ENCODE data around the gene RFTN1. TPM values are rescaled to one million over a fixed set of nuclear protein-coding genes. Genes with fewer than 3 reads are reported as not detected.

The RFTN1 gene
- total RNA-seq, 1 experiment from 2014 or later, result 0.90 TPM

DNA sequence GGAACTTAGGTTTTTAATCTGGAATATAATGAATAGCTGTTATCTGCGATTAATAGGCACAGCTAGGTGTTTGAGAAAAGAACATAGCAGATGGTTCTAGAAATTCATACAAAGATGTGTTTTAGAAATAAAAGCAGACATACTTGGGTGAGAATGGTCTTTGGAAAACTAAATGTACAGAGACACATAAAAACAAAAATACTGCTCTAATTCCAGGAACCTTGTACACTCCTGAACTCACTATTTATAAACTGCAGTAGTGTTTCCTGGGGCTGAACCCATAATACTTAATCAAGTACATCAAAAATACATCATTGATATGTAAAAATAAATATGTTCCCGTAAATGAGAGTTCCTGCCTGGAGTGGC lies 143.0 kb downstream of the RFTN1 start:
- DNase-seq, result no peak
- Histone ChIP-seq H3K4me3 (ENCODE audit: insufficient read depth, low read depth, low read length) (no peak overlapping the region), H3K27me3 (ENCODE audit: control insufficient read depth, insufficient read depth, low read length) (no peaks in the 10 kb centered on the region), H3K36me3 (replicated peaks; ENCODE audit: control insufficient read depth, insufficient read depth, low read length) (no peaks in the 10 kb centered on the region)

DNA sequence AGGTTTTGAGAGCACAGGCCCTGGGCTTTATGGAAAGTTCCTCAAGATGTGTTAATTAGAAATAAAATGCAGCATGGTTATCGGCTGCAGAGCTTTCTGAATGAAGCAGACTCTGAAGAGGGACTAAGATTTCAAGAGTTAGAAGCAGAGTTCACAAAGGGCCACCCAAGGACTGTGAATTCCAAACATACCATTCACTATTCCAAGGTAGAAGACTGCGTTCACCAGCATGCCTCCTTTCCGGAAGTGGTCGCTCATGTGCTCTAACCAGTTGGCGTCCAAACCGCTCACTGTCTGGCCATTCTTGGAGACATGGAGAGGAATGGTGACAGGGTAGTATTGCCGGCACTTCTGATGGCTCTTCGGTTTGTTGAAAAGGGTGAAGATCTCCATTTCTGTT lies 143.6 kb downstream of the RFTN1 start:
- Histone ChIP-seq H3K27me3 (ENCODE audit: control insufficient read depth, insufficient read depth, low read length) (no peaks in the 10 kb centered on the region), H3K36me3 (replicated peaks; ENCODE audit: control insufficient read depth, insufficient read depth, low read length) (no peaks in the 10 kb centered on the region), H3K4me3 (ENCODE audit: insufficient read depth, low read depth, low read length) (no peak overlapping the region)
- DNase-seq, result peak; percentile 46

DNA sequence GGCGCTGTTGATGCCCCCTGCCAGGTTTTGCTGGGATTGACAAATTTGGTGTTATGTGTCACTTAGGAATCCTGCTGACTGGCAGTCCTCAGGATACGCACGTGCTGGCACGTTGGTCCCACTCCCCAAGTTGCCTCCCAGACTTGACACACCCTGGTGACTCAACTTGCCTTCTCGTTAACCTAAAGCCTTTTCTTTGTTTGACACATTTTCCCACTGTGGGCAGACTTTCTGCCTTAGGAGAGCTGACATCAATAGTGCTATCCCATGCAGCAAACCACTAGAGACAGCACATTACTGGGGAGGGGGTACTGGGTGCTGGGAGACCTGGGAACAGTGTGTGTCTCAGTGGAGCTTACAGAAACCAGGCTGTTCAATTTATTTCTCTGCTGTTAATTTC lies 144.2 kb downstream of the RFTN1 start:
- H3K27me3 ChIP-seq (ENCODE audit: control insufficient read depth, insufficient read depth, low read length), result no peaks in the 10 kb centered on the region
- H3K4me3 ChIP-seq (ENCODE audit: insufficient read depth, low read depth, low read length), result no peak overlapping the region
- H3K36me3 ChIP-seq (replicated peaks; ENCODE audit: control insufficient read depth, insufficient read depth, low read length), result no peaks in the 10 kb centered on the region
- no peak for DNase-seq

DNA sequence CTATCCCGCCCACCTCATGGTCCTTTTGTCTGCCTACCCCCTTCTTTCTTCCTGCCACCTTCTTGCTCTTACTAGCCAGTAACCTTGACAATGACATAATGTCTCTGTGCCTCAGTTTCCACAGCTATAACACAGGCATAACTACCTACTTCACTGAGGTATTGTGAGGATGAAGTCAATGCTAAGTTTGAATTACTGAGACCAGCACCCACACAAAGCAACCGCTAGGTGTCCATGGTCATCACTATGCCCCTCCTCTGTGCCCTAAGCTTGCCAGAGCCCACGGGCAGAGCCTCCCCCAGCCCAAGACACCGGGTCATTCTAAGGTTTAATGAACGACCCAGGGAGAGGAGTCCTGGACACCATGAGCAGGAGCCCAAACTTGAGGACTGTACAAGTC lies 146.9 kb downstream of the RFTN1 start:
- no peaks in the 10 kb centered on the region for H3K36me3 ChIP-seq (replicated peaks; ENCODE audit: control insufficient read depth, insufficient read depth, low read length)
- DNase-seq, result peak; percentile 61
- H3K4me3 ChIP-seq (ENCODE audit: insufficient read depth, low read depth, low read length), result no peak overlapping the region
- no peaks in the 10 kb centered on the region for H3K27me3 ChIP-seq (ENCODE audit: control insufficient read depth, insufficient read depth, low read length)

DNA sequence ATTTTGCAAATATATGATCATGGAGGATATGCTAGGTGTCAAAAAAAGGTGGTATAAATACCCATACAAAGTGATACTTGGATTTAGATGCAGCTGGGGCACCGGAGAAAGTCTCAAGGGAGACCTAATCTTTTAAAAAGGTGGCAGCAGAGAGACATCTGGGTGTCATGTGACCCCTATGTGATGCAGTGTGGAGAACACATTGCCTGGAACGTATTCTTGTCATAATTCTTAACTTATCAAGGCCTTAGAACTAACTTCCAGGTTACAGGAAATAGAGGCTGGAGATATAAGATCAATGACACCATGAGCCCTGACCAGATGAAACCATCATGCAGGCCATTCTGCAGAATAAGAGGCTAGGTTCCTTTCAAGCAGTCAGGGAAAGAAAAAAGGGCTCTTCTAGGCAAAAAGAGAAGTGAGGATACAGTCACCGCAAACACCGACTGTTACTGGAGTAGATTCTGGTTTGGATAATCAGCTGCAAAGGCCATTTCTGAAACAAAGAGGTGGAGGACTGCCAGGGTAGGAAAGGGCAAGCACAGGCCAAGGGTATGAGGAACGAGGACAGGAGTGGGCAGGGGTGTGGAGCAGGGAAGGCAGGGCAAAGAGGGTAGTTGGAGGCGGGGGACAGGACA lies 147.9 kb downstream of the RFTN1 start:
- H3K4me3 ChIP-seq (ENCODE audit: insufficient read depth, low read depth, low read length), result no peak overlapping the region
- no peak for DNase-seq
- no peaks in the 10 kb centered on the region for H3K27me3 ChIP-seq (ENCODE audit: control insufficient read depth, insufficient read depth, low read length)
- no peaks in the 10 kb centered on the region for H3K36me3 ChIP-seq (replicated peaks; ENCODE audit: control insufficient read depth, insufficient read depth, low read length)

DNA sequence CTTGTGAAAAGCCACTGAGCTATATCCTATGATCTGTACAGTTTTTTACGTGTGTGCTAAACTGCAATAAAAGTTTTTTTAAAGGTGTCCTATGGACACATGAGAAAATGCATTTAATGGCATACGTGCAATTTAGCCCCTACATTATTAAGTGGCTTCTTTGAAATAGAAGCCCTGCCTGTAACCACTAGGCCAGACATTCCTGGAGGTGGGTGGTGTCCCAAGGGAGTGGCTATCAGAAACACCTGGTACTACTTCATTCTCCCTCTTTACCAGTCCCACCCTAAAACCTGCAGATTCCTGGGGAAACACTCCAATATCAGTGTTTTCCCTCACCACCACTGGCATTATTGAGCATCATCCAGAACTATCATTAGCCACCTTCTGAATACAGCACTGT lies 148.5 kb downstream of the RFTN1 start:
- H3K36me3 ChIP-seq (replicated peaks; ENCODE audit: control insufficient read depth, insufficient read depth, low read length), result no peaks in the 10 kb centered on the region
- no peak overlapping the region for H3K4me3 ChIP-seq (ENCODE audit: insufficient read depth, low read depth, low read length)
- no peak for DNase-seq
- H3K27me3 ChIP-seq (ENCODE audit: control insufficient read depth, insufficient read depth, low read length), result no peaks in the 10 kb centered on the region

DNA sequence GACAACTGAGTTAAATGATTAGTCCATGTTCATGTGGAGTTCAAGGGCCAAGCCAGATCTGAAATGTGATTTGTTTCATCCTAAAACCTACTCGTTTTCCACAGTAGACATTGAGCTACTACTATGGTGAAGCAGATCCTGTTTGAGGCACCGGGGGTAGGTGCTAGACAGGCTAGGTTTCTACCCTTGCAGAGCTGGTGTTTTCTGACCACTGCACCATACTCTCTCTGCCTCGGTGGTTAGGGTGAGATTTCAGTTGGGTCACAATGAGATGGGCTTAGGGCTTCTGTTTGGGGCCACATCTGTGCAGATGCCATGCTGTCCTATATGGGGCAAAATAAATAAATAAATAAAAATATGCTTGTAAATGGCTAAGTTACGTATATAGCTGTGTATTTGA lies 149.2 kb downstream of the RFTN1 start:
- Histone ChIP-seq H3K27me3 (ENCODE audit: control insufficient read depth, insufficient read depth, low read length) (no peaks in the 10 kb centered on the region), H3K4me3 (ENCODE audit: insufficient read depth, low read depth, low read length) (no peak overlapping the region), H3K36me3 (replicated peaks; ENCODE audit: control insufficient read depth, insufficient read depth, low read length) (no peaks in the 10 kb centered on the region)
- no peak for DNase-seq

DNA sequence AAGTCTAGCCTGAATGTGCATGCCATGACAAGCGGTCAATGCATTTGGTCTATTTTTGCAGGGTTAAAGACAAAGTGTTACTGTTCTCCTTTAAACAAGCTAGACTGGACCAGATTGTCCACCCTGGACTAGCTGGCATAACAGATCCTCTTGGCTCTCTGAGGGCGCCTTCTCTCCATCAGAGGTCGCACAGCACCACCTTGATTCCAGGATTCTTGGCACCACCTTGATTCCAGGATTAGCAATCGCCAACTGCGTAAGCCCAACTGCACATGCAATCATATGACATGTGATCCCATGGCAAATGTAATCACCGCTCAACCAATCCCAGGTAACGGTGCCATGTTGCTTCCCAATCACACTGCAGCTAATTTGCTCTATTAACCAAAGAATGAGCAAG lies 149.9 kb downstream of the RFTN1 start:
- no peak overlapping the region for H3K4me3 ChIP-seq (ENCODE audit: insufficient read depth, low read depth, low read length)
- no peaks in the 10 kb centered on the region for H3K36me3 ChIP-seq (replicated peaks; ENCODE audit: control insufficient read depth, insufficient read depth, low read length)
- H3K27me3 ChIP-seq (ENCODE audit: control insufficient read depth, insufficient read depth, low read length), result no peaks in the 10 kb centered on the region
- no peak for DNase-seq

DNA sequence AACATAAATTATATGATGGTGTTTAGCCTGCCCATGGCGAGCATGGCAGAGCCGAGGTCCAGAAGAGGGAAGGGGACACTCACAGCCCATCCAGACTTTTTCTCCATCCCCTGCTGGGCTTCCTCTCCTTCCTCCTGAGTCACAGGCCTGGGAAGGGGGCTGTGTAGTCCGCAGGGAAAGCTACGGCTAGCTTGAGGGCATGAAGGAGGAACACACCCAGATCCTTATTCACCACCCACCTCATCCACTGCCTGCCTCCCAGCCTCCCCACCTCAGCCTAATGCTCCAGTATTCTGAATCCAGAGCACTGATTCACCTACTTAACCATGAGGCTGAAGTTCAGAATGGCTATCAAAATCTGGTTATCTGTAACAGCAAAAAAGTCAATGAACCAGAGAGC lies 150.7 kb downstream of the RFTN1 start:
- no peak for DNase-seq
- Histone ChIP-seq H3K4me3 (ENCODE audit: insufficient read depth, low read depth, low read length) (no peak overlapping the region), H3K36me3 (replicated peaks; ENCODE audit: control insufficient read depth, insufficient read depth, low read length) (no peaks in the 10 kb centered on the region), H3K27me3 (ENCODE audit: control insufficient read depth, insufficient read depth, low read length) (no peaks in the 10 kb centered on the region)

DNA sequence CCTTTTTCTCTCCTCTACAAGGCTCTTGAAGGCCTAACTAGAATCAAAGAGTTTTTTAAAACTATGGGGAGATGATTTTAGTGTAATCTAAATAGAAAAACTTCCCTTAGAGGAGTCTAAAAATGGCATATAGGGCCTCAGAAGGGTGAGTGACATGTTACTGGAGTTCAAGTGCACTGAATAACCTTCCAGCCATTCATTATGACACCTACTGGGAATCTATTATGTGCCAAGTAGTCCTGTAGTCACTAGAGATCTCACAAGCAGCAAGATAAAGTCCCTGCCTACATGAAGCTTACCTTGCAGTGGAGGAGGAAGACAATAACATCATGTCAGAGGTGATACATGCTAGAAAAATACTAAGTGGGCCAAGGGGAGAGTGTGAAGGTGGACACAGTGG lies 152.4 kb downstream of the RFTN1 start:
- Histone ChIP-seq H3K36me3 (replicated peaks; ENCODE audit: control insufficient read depth, insufficient read depth, low read length) (no peaks in the 10 kb centered on the region; the same call in 1 of the 2 replicates), H3K4me3 (ENCODE audit: insufficient read depth, low read depth, low read length) (no peak overlapping the region), H3K27me3 (ENCODE audit: control insufficient read depth, insufficient read depth, low read length) (no peaks in the 10 kb centered on the region)
- no peak for DNase-seq

DNA sequence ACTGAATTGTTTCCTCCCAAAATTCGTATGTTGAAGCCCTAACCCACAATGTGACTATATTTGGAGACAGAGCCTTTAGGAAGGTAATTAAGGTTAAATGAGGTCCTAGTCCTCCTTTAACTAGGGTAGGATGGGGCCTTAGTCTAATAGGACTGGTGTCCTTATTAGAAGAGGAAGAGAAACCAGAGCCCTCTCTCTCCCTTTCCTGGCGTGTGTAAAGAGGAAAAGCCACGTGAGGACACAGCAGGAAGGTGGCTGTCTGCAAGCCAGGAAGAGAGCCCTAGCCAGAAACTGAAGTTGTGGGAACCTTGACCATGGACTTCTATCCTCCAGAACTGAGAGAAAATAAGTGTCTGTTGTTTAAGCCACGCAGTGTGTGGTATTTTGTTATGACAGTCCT lies 154.2 kb downstream of the RFTN1 start:
- H3K27me3 ChIP-seq (ENCODE audit: control insufficient read depth, insufficient read depth, low read length), result no peaks in the 10 kb centered on the region
- no peak overlapping the region for H3K4me3 ChIP-seq (ENCODE audit: insufficient read depth, low read depth, low read length)
- no peak for DNase-seq
- no peaks in the 10 kb centered on the region; the same call in 1 of the 2 replicates for H3K36me3 ChIP-seq (replicated peaks; ENCODE audit: control insufficient read depth, insufficient read depth, low read length)

DNA sequence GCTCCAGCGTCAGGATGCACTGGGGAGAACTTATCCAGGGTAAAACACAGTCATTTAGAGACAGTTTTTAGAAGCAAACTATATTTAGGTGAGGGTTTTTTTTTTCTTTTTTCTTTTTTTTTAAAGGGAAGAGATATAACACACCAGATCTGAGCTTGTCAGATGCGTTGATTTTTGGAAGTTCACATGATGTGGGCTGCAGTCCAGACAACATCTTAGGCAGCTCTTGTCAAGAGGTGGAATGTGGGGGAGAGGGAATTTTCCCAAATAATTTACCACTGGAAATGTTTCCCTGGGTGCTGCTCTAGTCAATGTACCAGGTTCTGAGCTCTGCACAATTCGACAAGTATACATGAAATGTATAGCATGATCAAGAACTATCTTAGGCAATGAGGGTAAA lies 155.2 kb downstream of the RFTN1 start:
- DNase-seq, result no peak
- H3K4me3 ChIP-seq (ENCODE audit: insufficient read depth, low read depth, low read length), result no peak overlapping the region
- no peaks in the 10 kb centered on the region for H3K27me3 ChIP-seq (ENCODE audit: control insufficient read depth, insufficient read depth, low read length)
- H3K36me3 ChIP-seq (replicated peaks; ENCODE audit: control insufficient read depth, insufficient read depth, low read length), result no peaks in the 10 kb centered on the region; the same call in 1 of the 2 replicates

DNA sequence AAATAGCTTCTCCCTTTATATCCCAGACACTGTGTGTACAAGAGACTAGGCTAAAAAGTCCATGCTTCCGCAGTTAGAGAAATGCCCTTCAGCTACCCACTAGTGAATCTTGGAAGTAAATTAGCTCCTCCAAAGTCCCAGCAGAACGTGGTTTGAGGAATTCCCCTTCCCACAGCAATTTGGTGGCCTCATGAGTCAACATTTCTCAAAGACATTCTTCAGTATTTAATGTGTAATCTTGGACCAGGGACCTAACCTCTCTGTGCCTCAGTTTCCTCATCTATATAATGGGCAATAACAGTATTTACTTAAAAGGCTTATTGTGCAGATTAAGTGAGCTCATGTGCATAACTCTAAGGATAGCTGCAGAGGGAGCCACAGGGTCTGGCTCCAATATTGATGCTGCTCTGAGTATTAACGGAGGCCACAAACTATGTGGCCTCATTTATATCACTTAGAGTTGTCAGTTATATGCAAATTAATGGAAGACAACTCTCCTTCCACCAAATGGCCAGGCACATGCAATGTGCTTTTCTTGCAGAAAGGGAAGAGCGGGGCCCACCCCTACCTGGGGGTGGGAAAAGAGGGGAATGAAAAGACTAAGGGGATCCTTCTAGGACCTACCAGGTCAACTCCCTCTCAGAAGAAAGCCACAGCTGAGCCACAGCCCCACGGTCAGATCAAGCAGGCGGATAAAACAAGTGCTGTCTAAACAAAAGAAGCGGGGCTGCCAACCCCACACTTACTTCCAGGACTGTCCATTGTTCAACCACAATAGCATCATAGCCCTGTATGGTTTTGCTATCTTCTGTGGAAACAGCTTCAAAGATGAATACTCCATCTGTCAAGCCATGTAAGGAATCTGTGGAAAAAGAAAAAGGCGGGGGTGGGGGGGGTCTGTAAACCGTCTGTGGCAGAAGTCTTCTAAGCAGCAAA lies 156.0 kb downstream of the RFTN1 start:
- no peaks in the 10 kb centered on the region; the same call in 1 of the 2 replicates for H3K36me3 ChIP-seq (replicated peaks; ENCODE audit: control insufficient read depth, insufficient read depth, low read length)
- no peaks in the 10 kb centered on the region for H3K27me3 ChIP-seq (ENCODE audit: control insufficient read depth, insufficient read depth, low read length)
- no peak for DNase-seq
- H3K4me3 ChIP-seq (ENCODE audit: insufficient read depth, low read depth, low read length), result no peak overlapping the region

DNA sequence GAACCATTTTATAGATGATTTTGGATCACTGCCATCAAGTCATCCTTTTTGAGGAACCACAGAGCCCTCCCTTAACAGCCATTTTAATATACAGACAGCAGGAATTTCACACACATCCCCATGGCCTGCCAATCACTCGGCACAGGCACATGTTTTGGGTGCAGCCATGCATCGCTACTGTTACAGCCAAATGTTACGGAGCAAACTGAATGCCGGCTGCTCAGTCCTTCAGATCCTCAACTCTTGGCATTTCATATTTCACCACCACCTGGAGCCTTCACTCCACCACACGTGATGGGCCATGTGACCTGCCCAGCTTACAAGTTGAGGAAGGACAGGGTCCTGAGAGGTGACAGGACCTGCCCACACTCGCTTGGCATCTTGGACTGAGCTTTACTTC lies 157.7 kb downstream of the RFTN1 start:
- no peak for DNase-seq
- no peak overlapping the region for H3K4me3 ChIP-seq (ENCODE audit: insufficient read depth, low read depth, low read length)
- no peaks in the 10 kb centered on the region for H3K27me3 ChIP-seq (ENCODE audit: control insufficient read depth, insufficient read depth, low read length)
- H3K36me3 ChIP-seq (replicated peaks; ENCODE audit: control insufficient read depth, insufficient read depth, low read length), result no peaks in the 10 kb centered on the region; the same call in 1 of the 2 replicates

DNA sequence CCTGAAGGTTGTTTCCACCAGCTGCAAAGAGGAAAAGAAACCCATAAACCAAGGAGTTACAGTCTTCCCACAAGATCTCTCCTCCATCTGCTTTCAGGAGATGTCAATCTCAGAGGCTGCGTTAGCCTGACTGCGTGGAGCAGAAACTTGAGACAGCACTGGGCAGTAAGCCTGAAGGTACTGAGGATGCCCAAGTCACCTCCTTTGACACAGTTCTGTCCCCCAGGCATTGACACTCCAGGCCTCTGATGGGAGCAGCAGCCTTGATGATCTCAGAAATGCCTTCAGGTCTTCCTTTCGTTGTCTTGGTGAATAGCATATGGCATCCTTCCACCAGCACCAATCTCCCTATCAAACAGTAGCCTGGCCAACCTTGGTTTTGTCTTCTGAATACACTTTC lies 159.2 kb downstream of the RFTN1 start:
- H3K36me3 ChIP-seq (replicated peaks; ENCODE audit: control insufficient read depth, insufficient read depth, low read length), result no peaks in the 10 kb centered on the region; the same call in none of the 2 replicates

More for the DNA sequence above, 159.2 kb downstream of the RFTN1 start:
- DNase-seq, result no peak
- no peak overlapping the region for H3K4me3 ChIP-seq (ENCODE audit: insufficient read depth, low read depth, low read length)
- no peaks in the 10 kb centered on the region for H3K27me3 ChIP-seq (ENCODE audit: control insufficient read depth, insufficient read depth, low read length)
